Measurements from ENCODE around the gene SLC39A7. TPM values are rescaled to one million over a fixed set of nuclear protein-coding genes. Genes with fewer than 3 reads are reported as not detected.

The SLC39A7 gene, protein sequence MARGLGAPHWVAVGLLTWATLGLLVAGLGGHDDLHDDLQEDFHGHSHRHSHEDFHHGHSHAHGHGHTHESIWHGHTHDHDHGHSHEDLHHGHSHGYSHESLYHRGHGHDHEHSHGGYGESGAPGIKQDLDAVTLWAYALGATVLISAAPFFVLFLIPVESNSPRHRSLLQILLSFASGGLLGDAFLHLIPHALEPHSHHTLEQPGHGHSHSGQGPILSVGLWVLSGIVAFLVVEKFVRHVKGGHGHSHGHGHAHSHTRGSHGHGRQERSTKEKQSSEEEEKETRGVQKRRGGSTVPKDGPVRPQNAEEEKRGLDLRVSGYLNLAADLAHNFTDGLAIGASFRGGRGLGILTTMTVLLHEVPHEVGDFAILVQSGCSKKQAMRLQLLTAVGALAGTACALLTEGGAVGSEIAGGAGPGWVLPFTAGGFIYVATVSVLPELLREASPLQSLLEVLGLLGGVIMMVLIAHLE
- 105 and 195 TPM in 2 replicates for total RNA-seq (ENCODE audit: low replicate concordance)

DNA sequence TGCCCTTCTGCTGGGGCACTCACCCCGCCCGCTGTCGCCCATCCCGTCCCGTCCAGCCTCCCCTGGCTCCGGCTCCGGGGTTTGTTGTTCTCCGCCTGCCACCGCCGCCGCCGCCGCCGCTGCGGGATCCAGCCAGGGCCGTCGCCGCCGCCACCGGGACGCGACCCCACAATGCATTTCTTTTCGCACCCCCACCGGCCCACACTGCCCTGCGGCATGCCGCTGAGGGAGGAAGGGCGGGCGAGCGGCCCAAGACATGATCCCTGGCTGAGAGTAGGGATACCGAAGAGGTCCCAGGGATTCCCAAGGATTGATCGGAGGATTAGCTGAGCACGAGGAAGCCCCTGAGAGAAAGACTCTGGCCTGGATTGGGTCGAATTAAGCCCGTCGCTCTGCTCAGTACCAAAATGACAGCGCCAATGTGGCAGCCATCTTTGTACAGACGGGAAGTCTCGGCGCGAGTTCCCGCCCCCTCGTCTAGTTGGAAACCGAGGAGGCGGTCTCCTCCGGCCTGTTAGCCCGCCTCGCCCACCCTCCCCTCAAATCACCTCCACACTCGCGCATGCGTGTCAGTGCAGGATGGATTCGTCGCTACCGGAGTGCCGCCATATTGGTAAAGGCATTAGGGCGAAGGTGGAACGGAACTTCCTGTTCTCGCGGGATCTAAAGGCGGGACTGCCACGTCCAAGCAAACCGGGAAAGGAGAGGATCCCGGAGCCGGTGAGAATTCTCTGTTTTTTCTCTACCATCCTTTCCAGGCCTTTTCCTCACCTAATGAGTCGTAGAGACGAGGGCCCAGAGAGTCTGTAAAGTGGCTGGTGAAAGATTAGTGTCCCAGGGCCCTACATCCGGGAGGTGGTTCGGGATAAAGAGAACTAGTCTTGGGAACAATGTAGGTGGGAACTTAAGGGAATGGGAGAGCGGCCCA, at the start of gene SLC39A7, which contains the start of gene RXRB:
Gene SLC39A7 (plus strand): TSS at position 649 of the 928 bp plus-strand sequence. CDS start 379 bp downstream, outside the sequence.
Gene RXRB (minus strand): TSS at position 447 of the 928 bp plus-strand sequence. CDS start 189 bp downstream, at position 258.

DNA sequence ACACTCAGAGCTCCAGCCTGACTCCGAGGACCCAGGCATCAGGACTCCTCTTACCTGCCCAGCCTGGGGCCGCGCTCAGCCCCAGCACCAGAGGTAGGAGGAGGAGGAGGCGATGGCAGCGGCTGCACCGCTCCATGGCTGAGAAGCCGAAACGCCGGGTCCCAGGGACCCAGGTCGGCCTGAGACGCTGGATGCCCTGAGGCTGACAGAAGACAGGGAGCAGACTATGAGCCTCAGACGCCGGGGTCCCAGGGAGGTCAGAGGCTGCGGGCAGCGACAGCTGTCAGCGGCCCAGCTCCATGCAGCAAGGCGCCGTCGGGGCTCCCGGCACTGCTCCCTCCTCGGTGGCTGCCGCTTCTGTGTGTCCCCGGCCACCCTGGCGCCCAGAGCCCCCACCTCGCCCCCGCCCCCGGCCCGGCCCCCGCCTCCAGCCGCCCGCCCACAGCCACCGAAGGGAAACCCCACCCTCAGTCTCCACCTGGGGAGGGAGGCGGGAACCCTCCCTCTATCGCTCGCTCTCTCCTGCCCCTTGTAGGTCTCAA, 8.5 kb upstream of the SLC39A7 start, which contains the start of gene COL11A2:
Gene COL11A2 (minus strand): TSS at position 363 of the 542 bp plus-strand sequence. CDS start 227 bp downstream, at position 136.

DNA sequence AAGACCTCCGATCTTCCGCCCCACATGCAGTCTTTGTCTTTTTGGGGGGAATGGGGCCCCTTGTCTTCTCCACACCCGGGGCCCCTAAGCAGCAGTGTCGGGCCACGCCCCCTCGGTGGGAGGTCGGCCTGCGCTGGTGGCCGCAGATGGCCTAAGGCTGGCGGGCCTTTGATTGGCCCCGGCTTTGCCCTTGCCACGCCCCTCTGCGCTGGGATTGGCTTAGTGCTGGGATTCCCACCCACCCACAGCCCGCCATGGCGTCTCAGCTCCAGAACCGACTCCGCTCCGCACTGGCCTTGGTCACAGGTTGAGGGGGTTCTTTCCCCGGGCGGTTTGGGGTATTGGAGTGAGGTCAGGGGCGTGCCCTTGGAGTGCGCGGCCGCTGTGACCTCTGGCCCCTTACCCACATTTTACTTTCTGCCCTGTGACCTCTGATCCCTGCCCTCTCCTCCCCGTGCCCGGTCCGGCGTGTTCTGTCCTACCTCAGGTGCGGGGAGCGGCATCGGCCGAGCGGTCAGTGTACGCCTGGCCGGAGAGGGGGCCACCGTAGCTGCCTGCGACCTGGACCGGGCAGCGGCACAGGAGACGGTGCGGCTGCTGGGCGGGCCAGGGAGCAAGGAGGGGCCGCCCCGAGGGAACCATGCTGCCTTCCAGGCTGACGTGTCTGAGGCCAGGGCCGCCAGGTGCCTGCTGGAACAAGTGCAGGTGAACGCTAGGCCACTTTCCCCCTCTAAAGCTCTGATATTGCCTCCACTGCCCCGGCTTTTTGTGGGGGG, 3.9 kb downstream of the SLC39A7 start, which contains the start of gene HSD17B8:
Gene HSD17B8 (plus strand): TSS at position 241 of the 776 bp plus-strand sequence. CDS start 14 bp downstream, at position 255.

DNA sequence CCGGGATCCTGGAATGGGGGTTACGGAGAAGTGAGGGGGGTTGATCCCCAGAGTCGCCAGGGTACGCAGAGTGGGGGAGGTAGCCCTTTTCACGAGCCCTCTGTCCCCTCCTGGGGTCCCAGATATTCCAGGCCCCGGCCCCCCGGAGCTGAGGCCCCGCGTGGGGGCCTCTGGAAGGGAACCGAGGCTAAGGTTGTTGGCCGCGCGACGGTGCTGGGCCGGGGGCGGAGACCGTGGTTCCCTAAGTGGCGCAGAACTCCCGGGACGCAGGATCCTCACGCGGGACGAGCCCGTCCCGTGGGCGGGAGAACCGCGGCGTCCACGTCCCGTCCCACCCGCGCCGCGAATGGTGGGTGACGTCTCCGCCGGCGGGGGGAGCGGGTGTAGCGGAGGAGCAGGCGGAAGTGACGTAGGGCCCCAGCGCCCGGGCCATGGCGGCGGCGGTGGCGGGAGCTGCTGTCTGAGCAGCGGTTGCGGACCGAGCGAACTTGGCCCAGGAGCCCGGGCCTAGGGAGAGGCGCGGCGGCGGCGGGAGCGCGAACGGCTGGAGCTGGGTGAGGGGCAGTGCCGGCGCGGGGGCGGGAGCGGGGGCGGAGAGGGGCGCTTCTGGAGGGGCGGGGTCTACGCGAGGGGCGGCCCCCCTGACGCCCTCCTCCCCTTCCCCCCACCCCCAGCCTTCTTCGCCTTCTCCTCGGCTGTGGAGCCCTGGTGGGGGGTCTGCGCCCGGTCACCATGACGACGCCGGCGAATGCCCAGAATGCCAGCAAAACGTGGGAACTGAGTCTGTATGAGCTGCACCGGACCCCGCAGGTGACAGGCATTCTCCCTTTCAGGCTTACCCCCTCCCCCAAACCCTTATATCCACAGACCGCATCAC, 7.7 kb downstream of the SLC39A7 start, which contains the start of gene RING1:
Gene RING1 (plus strand): TSS at position 410 of the 877 bp plus-strand sequence. CDS start 323 bp downstream, at position 733.

Other genes starting within 250 kb of the SLC39A7 start
- gene HLA-DMA, start 247.8 kb upstream of the SLC39A7 start, total RNA-seq (ENCODE audit: low replicate concordance) = 0.82 and 2.9 TPM in 2 replicates
- 39.6 and 40.2 TPM in 2 replicates for gene BRD2, start 232.3 kb upstream of the SLC39A7 start, total RNA-seq (ENCODE audit: low replicate concordance)
- gene HLA-DOA, start 191.3 kb upstream of the SLC39A7 start, total RNA-seq (ENCODE audit: low replicate concordance) = under 0.01 TPM in 1 of 2 replicates, not detected in the other
- 9.7 TPM in 1 of 2 replicates, not detected in the other for gene HLA-DPA1, start 127.2 kb upstream of the SLC39A7 start, total RNA-seq (ENCODE audit: low replicate concordance)
- gene HLA-DPB1, start 124.9 kb upstream of the SLC39A7 start, total RNA-seq (ENCODE audit: low replicate concordance) = 1.4 and 17.0 TPM in 2 replicates
- gene COL11A2, start 8.4 kb upstream of the SLC39A7 start, total RNA-seq (ENCODE audit: low replicate concordance) = 0.08 and 0.12 TPM in 2 replicates
- gene RXRB, start 202 bp upstream of the SLC39A7 start, total RNA-seq (ENCODE audit: low replicate concordance) = 22.0 and 28.2 TPM in 2 replicates
- gene HSD17B8, start 3.8 kb downstream of the SLC39A7 start, total RNA-seq (ENCODE audit: low replicate concordance) = 6.0 and 7.4 TPM in 2 replicates
- gene RING1, start 7.6 kb downstream of the SLC39A7 start, total RNA-seq (ENCODE audit: low replicate concordance) = 33.6 and 35.0 TPM in 2 replicates
- 30.5 and 41.0 TPM in 2 replicates for gene VPS52, start 71.0 kb downstream of the SLC39A7 start, total RNA-seq (ENCODE audit: low replicate concordance)
- 6,473 and 12,642 TPM in 2 replicates for gene RPS18, start 71.2 kb downstream of the SLC39A7 start, total RNA-seq (ENCODE audit: low replicate concordance)
- gene B3GALT4, start 76.3 kb downstream of the SLC39A7 start, total RNA-seq (ENCODE audit: low replicate concordance) = 2.6 and 5.0 TPM in 2 replicates
- 112 and 115 TPM in 2 replicates for gene WDR46, start 88.4 kb downstream of the SLC39A7 start, total RNA-seq (ENCODE audit: low replicate concordance)
- 30.9 and 45.7 TPM in 2 replicates for gene PFDN6, start 88.7 kb downstream of the SLC39A7 start, total RNA-seq (ENCODE audit: low replicate concordance)
- gene RGL2, start 98.1 kb downstream of the SLC39A7 start, total RNA-seq (ENCODE audit: low replicate concordance) = 12.6 and 21.9 TPM in 2 replicates
- gene TAPBP, start 113.2 kb downstream of the SLC39A7 start, total RNA-seq (ENCODE audit: low replicate concordance) = 24.9 and 45.6 TPM in 2 replicates
- gene ZBTB22, start 116.9 kb downstream of the SLC39A7 start, total RNA-seq (ENCODE audit: low replicate concordance) = 18.6 and 24.5 TPM in 2 replicates
- 31.6 and 58.4 TPM in 2 replicates for gene DAXX, start 122.1 kb downstream of the SLC39A7 start, total RNA-seq (ENCODE audit: low replicate concordance)
- gene KIFC1, start 191.0 kb downstream of the SLC39A7 start, total RNA-seq (ENCODE audit: low replicate concordance) = 0.35 and 6.0 TPM in 2 replicates
- gene PHF1, start 210.1 kb downstream of the SLC39A7 start, total RNA-seq (ENCODE audit: low replicate concordance) = 12.4 and 17.4 TPM in 2 replicates
- gene CUTA, start 217.2 kb downstream of the SLC39A7 start, total RNA-seq (ENCODE audit: low replicate concordance) = 95.1 and 135 TPM in 2 replicates
- gene SYNGAP1, start 219.2 kb downstream of the SLC39A7 start, total RNA-seq (ENCODE audit: low replicate concordance) = 1.7 and 3.2 TPM in 2 replicates